GM18507 (cell line): ENCODE data around the gene TRIM10.
"Not testable (repeated sequence)": the region's sequence is repeated elsewhere in the genome, so short reads cannot be mapped to it uniquely, and the experiment has no call there.

ENCODE experiments used
- DNase-seq: peaks from one replicate; pipeline ENCODE4 v3.0.0; 2011; ENCODE audit warnings: low read depth; ENCODE audit not compliant: insufficient read length; ENCODE audit errors: extremely low spot score
- FAIRE-seq: peaks from 2 replicates; lab custom pipeline; 2011; peaks lifted over from hg19 to GRCh38; lab: Jason Lieb, UNC

Gene TRIM10

DNA sequence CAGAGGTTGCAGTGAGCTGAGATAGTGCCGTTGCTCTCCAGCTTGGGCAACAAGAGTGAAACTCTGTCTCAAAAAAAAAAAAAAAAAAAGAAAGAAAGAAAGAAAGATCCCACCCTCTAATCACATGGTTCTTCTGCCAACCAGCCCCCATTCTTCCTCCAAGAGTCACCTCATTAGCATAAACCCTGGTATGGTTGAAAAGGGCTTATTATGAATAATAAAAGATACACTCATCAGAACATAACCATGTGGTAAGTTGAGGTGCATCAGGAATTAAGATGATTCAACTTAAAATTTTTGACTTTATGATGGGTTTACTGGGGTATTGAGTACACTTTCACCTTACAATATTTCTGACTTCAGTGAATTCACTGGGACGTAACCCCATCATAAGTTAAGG is 25.9 kb downstream of the TRIM10 start:
- DNase-seq (no peak), FAIRE-seq (no peak)

DNA sequence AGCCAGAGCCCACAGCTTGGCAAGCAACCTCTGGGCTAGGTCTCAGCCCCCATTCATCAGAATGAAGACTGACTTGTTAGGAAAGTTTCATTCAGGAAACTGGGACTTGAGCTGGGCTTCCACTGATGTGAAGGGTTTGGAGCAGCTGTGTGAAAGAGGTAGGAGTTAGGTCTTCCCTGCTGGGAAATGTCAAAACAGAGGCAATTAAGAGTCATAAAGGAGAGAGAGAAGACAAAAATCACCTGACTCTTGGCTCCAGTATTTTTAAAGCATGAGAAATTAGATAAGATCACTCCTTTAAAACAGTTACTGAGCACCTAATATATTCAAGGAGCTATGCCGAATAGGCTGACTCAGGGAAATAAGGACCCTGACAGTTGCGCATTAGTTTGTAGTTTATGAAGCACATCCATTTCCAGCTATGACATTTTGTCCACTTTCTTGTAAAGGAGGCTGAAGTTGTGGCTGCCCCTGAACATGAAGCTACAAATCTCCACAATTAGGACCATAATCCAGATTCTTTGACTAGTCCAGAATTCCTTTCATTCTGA is 29.0 kb downstream of the TRIM10 start:
- no peak for FAIRE-seq

DNA sequence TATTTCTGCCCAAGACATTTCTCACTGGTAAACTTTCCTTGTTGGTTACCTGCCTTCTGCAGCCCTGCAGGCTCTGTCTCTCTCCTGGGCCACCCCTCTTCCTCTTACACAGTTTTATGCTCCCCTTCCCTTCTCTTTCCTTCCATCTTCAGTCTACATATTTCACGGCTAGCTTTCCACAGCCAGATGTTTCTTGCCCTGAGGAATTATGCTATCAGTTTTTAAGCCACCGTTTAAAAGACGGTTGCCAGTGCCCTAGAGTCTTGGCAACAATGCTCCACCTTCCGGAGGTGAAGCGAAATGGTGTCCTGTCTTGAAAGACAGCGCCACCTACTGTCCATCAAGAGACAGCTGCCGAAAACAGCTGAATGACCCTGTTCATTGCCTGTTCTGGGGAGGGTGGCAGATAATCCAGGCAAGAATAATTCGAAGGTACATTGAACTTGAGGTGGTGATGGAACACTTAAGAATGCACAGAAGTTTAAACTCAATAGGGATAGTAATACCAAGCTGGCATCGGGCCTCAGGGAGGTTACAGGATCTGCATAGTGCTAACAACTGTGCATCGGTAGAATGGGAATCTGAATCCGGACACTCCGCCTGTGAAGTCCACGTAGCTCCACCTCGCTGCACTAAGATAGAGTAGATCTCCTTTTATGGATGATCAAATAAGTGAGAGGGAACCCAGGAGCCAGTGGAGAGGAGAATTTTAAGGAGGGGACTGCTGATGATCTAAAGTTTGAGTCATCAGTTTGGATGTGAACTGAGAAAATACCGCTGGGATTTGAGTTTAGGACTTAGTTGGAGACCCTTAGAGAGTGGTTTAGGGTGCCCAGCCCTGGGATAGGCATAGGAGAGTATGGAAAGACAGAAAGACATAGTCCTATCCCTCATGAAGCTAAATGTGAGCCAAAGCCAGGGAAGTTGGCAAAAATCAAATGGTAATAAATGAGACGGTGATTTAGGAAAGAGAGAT is 29.8 kb downstream of the TRIM10 start:
- peak; percentile 91 for FAIRE-seq

More for the DNA sequence above, 29.0 kb downstream of the TRIM10 start:
- no peak for DNase-seq

DNA sequence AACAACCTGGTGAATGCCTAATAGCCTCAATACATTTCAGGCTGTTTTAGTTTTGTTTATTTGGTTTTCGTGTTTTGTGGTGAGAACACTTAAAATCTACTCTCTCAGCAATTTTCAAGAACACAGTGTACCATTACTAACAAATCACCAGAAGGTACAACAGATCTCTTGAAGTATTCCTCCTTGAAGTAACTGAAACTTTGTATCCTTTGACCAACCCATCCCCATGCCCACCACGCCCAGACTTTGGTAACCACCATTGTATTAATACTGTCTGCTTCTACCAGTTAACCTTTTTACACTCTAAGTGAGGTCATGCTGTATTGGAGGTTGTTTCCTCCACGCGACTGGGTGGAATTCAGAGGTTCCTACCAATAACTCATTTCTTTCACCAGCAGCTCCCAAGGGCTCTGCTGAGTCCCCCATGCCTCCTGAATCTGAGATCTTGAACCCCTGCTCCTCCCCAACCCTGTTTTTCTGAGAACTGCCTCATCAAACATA is 30.8 kb downstream of the TRIM10 start:
- no peak for FAIRE-seq
- no peak for DNase-seq

More for the DNA sequence above, 29.8 kb downstream of the TRIM10 start:
- DNase-seq: peak; percentile 71

DNA sequence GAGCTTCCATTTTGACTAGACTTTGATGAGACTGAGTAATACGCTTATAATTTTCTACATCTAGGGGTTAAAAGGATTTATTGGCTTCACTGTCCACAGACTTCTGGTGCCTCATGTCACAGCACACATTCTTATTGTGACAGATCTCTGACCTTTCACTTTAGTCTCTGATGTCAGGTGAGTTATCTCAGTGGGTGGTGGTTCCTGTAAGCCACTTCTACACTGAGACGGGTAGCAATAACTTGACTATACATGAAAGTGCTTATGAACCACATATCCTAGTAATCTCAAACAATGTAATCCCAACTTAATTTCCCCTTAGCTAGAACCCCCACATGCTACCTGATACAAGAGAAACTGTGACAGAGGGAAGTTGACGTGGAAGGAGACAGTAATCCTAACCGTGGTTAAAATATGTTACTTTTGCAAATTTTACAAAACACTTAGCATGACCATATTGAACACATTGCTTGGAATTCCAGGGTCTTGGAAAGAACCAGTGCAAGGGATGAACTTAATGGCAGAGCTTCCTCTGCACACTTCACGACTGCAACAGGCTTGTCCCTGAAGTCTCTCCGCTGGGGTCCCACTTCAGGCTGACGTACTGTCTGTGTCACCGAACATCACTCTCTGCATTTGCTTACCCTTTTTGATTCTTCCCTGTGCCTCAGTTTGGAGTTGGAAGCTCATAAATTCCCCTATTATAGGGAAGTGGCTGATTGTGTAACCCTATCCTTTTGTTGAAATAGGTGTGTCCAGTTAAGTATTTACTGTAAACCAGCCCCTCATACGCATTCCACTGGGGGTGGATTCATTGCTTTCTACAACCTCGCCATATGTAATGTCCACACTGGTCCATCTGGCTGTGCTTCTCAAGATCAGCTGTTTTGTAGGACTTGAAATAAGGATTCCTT is 31.5 kb downstream of the TRIM10 start:
- DNase-seq: no peak
- no peak for FAIRE-seq

DNA sequence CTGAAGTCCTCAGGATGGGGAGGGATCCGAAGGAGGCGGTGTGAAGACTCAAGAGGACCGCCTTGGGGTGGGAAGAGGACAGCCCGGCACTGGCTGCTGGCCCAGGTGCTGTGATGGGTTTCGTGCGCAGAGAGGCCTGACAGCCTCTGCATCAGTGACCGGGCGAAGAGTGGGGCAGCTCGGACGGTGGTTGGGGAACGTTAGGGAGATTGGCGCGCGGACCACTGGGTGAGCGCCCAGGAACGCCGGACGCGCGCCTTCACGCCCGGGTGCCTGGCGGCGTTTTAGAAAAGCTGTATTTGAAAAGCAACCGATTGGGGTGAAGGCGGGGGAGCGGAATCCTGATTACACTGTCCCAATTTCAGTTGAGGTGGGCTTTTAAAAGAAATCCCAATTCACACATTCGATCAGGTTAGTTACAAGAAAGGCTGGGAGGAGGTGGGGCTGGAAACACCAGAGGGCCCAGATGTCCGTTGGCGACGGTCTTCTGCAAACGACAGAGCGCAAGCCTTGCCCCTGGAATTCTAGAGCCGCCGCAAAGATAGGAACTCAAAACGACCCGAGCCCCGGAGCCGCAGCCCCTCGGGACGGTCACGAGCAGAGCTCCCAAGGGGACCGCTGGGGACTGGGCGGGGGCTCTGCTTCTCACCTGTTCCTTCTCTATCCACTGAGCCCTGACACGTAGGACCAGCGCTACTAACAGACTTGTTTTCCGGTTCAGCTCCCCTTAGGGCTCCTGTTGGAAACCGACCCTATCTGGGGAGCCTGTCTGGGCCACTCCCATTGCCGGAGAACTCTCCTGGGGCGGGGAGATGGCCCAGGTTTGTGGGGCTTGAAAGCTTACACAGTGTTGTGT is 33.5 kb downstream of the TRIM10 start:
- no peak for DNase-seq
- FAIRE-seq: no peak

DNA sequence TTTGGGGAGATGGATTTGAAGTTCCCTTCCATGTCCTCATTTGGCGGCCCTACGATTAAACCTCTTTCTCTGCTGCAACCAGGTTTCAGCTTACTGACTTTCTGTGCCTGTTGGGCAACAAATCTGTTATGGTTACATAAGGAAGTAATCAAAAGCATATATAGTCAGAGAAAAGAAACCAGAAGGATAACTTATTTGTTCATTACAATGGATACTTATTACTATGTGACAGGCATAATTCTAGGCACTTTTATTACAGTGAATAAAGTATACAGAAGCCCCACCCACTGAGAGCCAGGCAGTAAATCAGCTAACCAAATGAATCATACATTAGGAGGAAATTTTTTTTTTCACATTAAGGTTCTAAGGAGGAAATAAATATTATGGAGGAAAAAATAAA is 38.5 kb downstream of the TRIM10 start:
- no peak for DNase-seq

DNA sequence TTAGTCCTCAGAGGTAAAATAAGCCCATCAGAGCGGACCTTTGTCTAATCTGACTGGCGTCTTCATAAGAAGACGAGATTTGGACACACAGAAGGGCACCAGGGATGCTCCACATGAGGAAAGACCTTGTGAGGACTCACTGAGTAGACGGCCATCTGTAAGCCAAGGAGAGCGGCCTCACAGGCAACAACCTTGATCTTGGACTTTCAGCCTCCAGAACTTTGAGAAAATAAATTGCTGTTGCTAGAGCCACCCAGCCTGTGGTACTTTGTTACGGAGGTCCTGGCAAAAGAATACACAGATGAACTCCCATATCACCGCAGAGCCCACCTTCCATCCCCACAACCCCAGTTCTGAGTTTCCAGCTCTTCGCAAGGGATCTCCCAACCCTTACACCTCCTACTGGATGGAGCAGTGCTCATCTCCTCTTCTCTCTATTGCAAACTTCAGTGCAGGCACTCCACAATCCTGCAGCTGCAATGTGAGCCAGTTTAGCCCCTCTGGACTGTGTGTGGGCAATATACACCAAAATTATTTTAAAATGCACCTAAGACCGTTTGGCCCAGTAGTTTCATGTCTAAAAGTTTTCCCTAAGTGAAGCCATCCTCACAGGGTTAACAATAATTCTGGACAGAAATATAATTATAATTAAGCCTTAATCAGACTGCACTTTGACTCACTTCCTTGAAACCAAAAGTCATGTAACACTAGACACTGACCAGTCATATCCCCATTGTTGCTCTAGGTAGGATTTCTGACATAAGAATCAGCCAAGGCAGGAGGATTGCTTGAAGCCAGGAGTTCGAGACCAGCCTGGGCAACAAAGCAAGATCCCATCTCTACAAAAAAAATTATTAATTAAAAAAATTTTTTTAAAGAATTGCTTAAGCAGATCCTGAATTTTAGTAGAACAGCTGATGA is 39.3 kb downstream of the TRIM10 start:
- DNase-seq (no peak), FAIRE-seq (no peak)

More for the DNA sequence above, 38.5 kb downstream of the TRIM10 start:
- no peak for FAIRE-seq

DNA sequence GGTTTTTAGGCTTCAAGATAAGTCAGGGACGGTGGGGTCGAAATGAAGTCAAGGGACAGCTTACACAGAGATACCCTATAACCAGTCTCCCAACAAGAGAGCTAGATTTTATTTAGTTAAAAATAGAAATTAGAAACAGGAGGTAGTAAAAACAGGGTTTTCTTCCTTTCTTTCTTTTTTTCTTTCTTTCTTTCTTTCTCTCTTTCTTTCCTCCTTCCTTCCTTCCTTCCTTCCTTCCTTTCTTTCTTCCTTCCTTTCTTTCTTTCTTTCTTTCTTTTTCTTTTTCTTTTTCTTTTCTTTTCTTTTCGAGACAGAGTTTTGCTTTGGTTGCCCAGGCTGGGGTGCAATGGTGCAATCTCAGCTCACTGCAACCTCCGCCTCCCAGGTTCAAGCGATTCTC is 42.3 kb downstream of the TRIM10 start:
- DNase-seq, FAIRE-seq: not testable (repeated sequence)

DNA sequence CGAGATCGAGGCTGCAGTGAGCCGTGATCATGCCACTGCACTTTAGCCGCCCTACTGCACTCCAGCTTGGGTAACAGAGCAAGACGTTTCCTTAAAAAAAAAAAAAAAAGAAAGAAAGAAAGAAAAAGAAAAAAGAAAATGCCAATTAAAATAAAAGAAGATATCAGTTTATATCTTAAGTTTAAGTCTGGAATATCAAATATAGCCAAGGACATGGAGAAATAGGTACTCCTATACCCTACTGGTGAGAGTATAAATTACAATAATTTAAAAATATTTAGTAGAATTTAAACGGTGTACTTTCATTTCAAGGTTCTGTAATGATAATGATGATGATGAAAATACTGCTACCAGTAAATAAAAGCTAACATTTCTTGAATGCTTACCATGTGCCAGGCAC is 44.3 kb downstream of the TRIM10 start:
- FAIRE-seq: no peak
- DNase-seq: no peak

DNA sequence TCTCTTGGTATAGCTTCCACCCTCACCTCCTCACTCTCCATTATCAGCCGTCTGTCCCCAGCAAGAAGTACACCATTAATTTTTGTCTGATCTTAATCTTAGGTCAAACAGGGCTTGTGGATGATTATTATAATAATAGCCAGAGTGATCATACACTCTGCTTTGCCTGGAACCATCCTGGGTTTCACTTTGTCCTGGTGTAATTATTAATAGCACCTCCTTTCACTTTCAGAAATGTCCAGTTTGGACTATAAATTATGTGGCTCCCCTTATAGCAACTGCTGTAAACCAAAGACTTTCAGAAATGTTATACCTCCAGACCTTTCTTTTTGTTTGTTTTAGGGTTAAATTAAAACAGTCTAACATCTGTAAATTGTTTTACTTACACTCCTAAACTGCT is 47.2 kb downstream of the TRIM10 start:
- DNase-seq: no peak
- no peak for FAIRE-seq

DNA sequence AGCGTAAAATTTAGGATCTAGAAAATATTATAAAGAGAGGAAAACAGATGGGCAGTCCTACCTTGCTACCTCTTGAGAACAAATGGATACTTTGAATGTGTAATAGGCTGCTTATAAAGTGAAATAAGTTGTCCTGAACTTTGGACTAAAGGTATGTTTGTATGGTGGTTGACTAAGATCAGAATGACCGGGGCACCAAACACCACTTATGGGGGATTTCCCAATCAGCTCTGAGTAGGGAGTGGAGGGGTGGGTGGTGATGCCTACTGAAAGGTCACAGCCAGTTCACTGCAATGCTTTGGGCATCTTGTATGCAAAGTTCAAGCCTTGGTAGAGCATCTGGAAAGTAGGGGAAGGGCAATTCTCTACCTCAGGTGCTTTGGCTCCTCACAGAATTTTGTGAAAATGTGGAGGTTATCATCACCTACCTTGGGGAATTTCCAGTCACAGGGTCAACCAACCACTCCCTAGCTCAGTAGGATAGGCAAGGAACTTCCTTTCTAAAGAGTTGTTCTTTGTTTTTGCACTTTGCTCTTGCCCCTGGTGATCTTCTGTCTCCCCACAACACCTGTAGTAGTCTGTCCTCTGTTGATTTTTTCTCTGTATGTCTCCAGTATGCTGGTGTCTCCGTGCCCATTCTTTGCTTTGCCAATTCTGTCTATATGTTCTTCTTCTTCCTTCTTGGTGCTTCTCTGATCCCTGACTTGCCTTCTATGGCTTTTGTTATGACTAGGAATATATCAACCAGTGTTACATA is 47.8 kb downstream of the TRIM10 start, which contains the start of gene TRIM31:
Gene TRIM31, minus strand, starts transcription at position 88 of the 757 bp plus-strand sequence. CDS start 285 bp downstream, outside the sequence.
- no peak for DNase-seq
- FAIRE-seq: peak; percentile 86

DNA sequence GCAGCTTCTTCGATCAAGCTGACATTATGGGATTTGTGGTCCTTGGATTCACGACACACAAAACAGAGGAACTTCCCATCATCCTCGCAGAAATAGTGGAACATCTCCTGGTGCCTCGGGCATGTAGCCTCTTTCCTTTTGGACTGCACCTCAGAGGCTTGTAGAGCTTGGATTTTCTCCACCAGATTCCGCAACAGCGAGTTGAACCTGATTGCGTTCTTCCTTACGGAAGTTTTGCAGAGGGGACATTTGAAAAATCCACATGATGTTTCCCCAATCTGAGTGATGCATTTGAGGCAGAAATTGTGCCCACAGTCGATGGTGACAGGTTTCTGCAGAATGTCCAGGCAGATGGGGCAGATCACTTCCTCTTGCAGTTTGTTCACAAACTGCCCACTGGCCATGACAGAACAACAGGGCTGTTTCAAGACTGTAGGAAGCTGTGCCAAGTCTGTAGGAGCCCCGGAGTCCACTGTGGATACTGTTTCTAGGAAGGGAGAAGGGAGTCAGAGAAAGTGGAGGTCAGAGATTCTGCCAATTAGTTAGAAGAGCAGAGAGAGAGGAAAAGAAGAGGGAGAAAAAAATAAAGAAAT is 48.5 kb downstream of the TRIM10 start:
- DNase-seq (no peak), FAIRE-seq (no peak)

DNA sequence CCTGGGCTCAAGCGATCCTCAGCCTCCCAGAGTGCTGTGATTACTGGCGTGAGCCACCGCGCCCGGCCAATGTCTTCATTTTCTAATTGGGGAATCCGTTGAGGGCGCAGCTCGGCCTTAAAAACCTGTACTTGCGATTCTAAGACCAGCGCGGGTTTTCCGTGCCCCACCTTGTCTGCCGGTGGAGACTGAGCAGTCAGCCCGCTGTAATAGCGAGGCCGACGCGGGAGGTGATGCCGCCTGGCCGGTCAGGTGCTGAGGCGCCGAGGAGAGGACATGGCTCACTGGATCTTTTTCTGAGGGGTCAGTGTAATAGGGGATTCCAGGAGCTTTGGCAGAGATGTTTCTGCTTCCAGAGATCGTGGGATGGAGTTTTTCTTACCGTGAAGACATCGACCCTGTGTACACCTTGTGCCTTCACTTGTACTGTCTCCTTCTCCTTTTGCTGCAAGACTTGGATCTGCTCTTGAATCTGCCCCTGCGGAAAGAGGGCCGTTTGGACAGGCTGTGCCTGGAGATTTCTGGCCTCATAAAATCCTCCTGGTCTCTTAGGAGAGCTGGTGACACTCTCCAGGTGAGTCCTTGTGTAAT is 49.6 kb downstream of the TRIM10 start:
- no peak for FAIRE-seq
- no peak for DNase-seq

DNA sequence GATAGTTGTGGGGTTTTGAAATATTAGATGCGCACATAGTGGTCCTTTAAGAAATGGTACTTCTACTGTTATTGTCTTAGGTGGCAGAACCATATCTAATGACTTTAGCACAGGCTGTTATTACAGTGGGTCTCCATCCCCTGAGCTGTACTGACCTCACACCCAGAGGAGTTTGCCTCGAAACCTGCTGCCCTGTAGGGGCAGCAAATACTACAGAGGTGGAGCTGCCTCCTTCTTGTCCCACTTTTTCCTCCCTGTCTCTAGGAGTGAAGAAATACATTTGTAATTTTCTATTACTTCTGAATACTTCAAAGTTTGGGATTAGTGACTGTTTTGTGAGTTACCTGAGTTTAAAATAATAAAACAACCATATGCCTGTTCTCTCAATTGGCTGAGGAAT is 56.4 kb downstream of the TRIM10 start:
- DNase-seq (no peak), FAIRE-seq (no peak)

DNA sequence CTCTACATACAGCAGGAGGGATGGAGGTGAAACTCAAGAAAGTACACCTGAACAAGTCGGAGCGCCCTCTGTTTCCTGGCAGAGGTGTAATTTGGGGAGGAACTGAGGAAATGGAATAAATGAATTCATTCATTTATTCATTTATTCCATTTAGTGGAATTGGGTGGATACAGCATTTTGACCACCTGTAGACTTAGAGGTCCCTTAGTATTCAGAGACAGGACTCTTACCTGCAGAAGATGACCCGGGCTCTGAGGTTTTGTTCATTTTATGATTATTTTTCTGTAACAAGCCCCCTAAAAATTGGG is 57.2 kb downstream of the TRIM10 start:
- no peak for FAIRE-seq
- no peak for DNase-seq
